B cell (primary cell): ENCODE measurements around the gene PRDM2. TPM values are rescaled to one million over a fixed set of nuclear protein-coding genes. Genes with fewer than 3 reads are reported as not detected.

Experiments
- ATAC-seq: fragments of 200-7000 bp; cut with Tn5 transposase; one replicate; pipeline ENCODE4 v1.10.0; 2021; ENCODE audit warnings: low read depth, mild to moderate bottlenecking, moderate number of reproducible peaks, moderate library complexity
- CTCF ChIA-PET: fragments of 350-600 bp; sonication (Branson Sonifier 250); formaldehyde crosslinking; loops from one replicate; lab custom pipeline; 2021; ENCODE audit warnings: antibody characterized with exemption, inconsistent platforms; lab: Charles Lee
- POLR2A ChIA-PET: fragments of 350-600 bp; sonication (Branson Sonifier 250); formaldehyde crosslinking; loops from one replicate; lab custom pipeline; 2021; ENCODE audit warnings: antibody characterized with exemption; lab: Charles Lee
- DNase-seq: peaks from one replicate; pipeline ENCODE4 v3.0.0; 2013
- H2AFZ ChIP-seq: 2 replicates; pipeline ENCODE4 v1.6.1; 2012; ENCODE audit warnings: mild to moderate bottlenecking, low read depth, low read length; ENCODE audit not compliant: insufficient read depth, poor library complexity, severe bottlenecking
- H3K27ac ChIP-seq, 2 donors: 1 replicate in 1 of 2; 2 replicates in 1 of 2; pipeline ENCODE4 v1.5.1; 2012 to 2013; ENCODE audit warnings: low read length in 2 of 2, mild to moderate bottlenecking in 2 of 2, moderate library complexity in 1 of 2
- H3K27me3 ChIP-seq, 4 experiments: fragments of 200-600 bp in 1 of 4; sonication (generic) in 1 of 4; replicated peaks in 1 of 4; 1 replicate in 2 of 4; 2 replicates in 2 of 4; pipeline versions ENCODE4 v1.6.1 to v1.7.0; 2013 to 2016; ENCODE audit warnings: low read length in 3 of 4, mild to moderate bottlenecking in 2 of 4, mixed read lengths in 1 of 4, moderate library complexity in 1 of 4; ENCODE audit not compliant: insufficient read depth in 4 of 4, control insufficient read depth in 3 of 4; ENCODE audit errors: control extremely low read depth in 1 of 4
- H3K36me3 ChIP-seq, 2 experiments: replicated peaks in 1 of 2; 1 replicate in 1 of 2; 2 replicates in 1 of 2; pipeline versions ENCODE4 v1.6.1 to v1.7.1; 2013; ENCODE audit warnings: low read length in 1 of 2; ENCODE audit not compliant: insufficient read depth in 2 of 2, control insufficient read depth in 1 of 2; ENCODE audit errors: control extremely low read depth in 1 of 2, extremely low read depth in 1 of 2
- H3K4me1 ChIP-seq, 2 donors: fragments of 200-600 bp in 1 of 2; sonication (generic) in 1 of 2; 1 replicate in 1 of 2; 2 replicates in 1 of 2; pipeline versions ENCODE4 v1.5.1 to v1.6.1; 2013 to 2017; ENCODE audit warnings: low read length in 2 of 2; ENCODE audit not compliant: control insufficient read depth in 2 of 2, insufficient read depth in 2 of 2
- H3K4me2 ChIP-seq: replicated peaks from 2 replicates; pipeline ENCODE3; 2012; ENCODE audit warnings: mild to moderate bottlenecking, low read depth, low read length; ENCODE audit not compliant: poor library complexity, severe bottlenecking
- H3K4me3 ChIP-seq, 5 experiments: fragments of 200-600 bp in 1 of 5; sonication (generic) in 1 of 5; 1 replicate in 3 of 5; 2 replicates in 2 of 5; pipeline versions ENCODE4 v1.5.1 to v1.7.0; 2011 to 2016; ENCODE audit warnings: low read length in 4 of 5, mild to moderate bottlenecking in 4 of 5, low read depth in 2 of 5, control low read depth in 1 of 5, moderate library complexity in 1 of 5; ENCODE audit not compliant: insufficient read depth in 1 of 5; ENCODE audit errors: control extremely low read depth in 1 of 5, extremely low read depth in 1 of 5
- H3K79me2 ChIP-seq: fragments of 200-600 bp; sonication (generic); one replicate; pipeline ENCODE4 v1.6.0; 2016; ENCODE audit warnings: low read length; ENCODE audit not compliant: control insufficient read depth, insufficient read depth
- H3K9ac ChIP-seq: fragments of 200-600 bp; sonication (generic); 2 replicates; pipeline ENCODE4 v1.6.1; 2017; ENCODE audit warnings: mild to moderate bottlenecking, low read length, moderate library complexity
- H3K9me3 ChIP-seq, 3 donors: one replicate each; pipeline versions ENCODE4 v1.6.1 to v1.7.1; 2013; ENCODE audit warnings: low read length in 2 of 3; ENCODE audit not compliant: control insufficient read depth in 2 of 3, insufficient read depth in 1 of 3; ENCODE audit errors: control extremely low read depth in 1 of 3
- H4K20me1 ChIP-seq: 2 replicates; pipeline ENCODE4 v1.6.0; 2012; ENCODE audit warnings: mild to moderate bottlenecking, low read length; ENCODE audit not compliant: insufficient read depth, control insufficient read depth, poor library complexity, severe bottlenecking
- H3K27ac Mint-ChIP-seq: one replicate; pipeline ENCODE4 v1.8.0; 2021; ENCODE audit warnings: mixed read lengths
- H3K27me3 Mint-ChIP-seq: one replicate; pipeline ENCODE4 v1.8.0; 2021; ENCODE audit warnings: mixed read lengths
- H3K4me1 Mint-ChIP-seq: one replicate; pipeline ENCODE4 v1.8.0; 2021; ENCODE audit warnings: mixed read lengths
- H3K4me3 Mint-ChIP-seq: one replicate; pipeline ENCODE4 v1.8.0; 2021; ENCODE audit warnings: mixed read lengths
- H3K9me3 Mint-ChIP-seq: one replicate; pipeline ENCODE4 v1.8.0; 2022; ENCODE audit warnings: mixed read lengths; ENCODE audit not compliant: insufficient read depth
- CTCF ChIP-seq: fragments of 200-600 bp; IDR thresholded peaks from one replicate; pipeline ENCODE4 v1.8.0; 2022; ENCODE audit warnings: antibody characterized with exemption, mild to moderate bottlenecking
- EZH2 ChIP-seq: IDR thresholded peaks from 2 replicates; pipeline ENCODE4 v1.6.1; 2012; ENCODE audit warnings: borderline replicate concordance, low read depth, mild to moderate bottlenecking, moderate library complexity, low read length; ENCODE audit not compliant: insufficient read depth, poor library complexity, severe bottlenecking
- WGBS: methylation state at CpG from one replicate; pipeline ENCODE4 v1.1.5; 2013; ENCODE audit warnings: missing lambda C conversion rate; ENCODE audit not compliant: insufficient coverage; 5-methylcytosine and 5-hydroxymethylcytosine counted together
- intact Hi-C: fragments of 100-400 bp; cut with micrococcal nuclease; formaldehyde crosslinking; loops from one replicate; pipeline ENCODE4 v1.10.0; 2022
- polyA plus RNA-seq: library from polyadenylated mRNA; depleted of rRNA; stranded (reverse); fragments of >200 nt; gene quantifications from 2 replicates; pipeline ENCODE4 v1.2.3, GENCODE V29; 2012
- total RNA-seq, 2 donors: library from RNA; stranded (reverse); fragments of 120-200 nt in 1 of 2; gene quantifications; 1 replicate in 1 of 2; 2 replicates in 1 of 2; pipeline versions ENCODE4 v1.2.3 to v1.2.4, GENCODE V29; 2013 to 2022

The PRDM2 gene
- total and polyA plus RNA-seq, 2 donors (not counting 1 experiment from before 2014, with no cell fraction given): 50.1 to 432 TPM

GRCh38 chr1:13762642-13763041, 62.7 kb downstream of the PRDM2 start:
- H3K9me3 ChIP-seq: no peaks in the 10 kb centered on the region
- peaks cover 50 to 68% of the 10 kb centered on the region in 2 donors for H3K4me1 ChIP-seq
- peak overlapping the region; percentile 32 to 66 for H3K27ac ChIP-seq
- H3K4me3 ChIP-seq: no peak overlapping the region
- Mint-ChIP-seq H3K4me1 (peaks cover 87% of the 10 kb centered on the region), H3K27ac (peak overlapping the region; percentile 65), H3K4me3 (peak overlapping the region; percentile 66), H3K27me3 (no peaks in the 10 kb centered on the region), H3K9me3 (no peaks in the 10 kb centered on the region)
- ChIA-PET CTCF (interaction anchor here (0.6 to 1.3 kb wide), 3 partner anchors 30 to 95 kb away, joined by 3 to 4 read pairs (median 3); no protein-coding TSS in a partner anchor), POLR2A (interaction anchor here (1.6 kb wide), 1 partner anchor 10 kb away, joined by 4 read pairs; no protein-coding TSS in a partner anchor)
- DNase-seq (no peak), ATAC-seq (no peak)
- no peak overlapping the region for H2AFZ ChIP-seq
- 74% methylated on average over 5 of the region's 8 CpGs for WGBS
- intact Hi-C loops: loop anchor here (5.0 kb wide), 1 partner anchor 35 kb away; no protein-coding TSS in a partner anchor
- peaks cover 10 to 36% of the 10 kb centered on the region in 2 experiments for H3K36me3 ChIP-seq
- H3K4me2 ChIP-seq: peak overlapping the region; percentile 12
- H3K9ac ChIP-seq: no peak overlapping the region
- TF ChIP-seq CTCF (no peak), EZH2 (no peak)
- H4K20me1 ChIP-seq: peaks cover 98% of the 10 kb centered on the region
- no peaks in the 10 kb centered on the region for H3K27me3 ChIP-seq
- H3K79me2 ChIP-seq: peaks cover 100% of the 10 kb centered on the region

DNA sequence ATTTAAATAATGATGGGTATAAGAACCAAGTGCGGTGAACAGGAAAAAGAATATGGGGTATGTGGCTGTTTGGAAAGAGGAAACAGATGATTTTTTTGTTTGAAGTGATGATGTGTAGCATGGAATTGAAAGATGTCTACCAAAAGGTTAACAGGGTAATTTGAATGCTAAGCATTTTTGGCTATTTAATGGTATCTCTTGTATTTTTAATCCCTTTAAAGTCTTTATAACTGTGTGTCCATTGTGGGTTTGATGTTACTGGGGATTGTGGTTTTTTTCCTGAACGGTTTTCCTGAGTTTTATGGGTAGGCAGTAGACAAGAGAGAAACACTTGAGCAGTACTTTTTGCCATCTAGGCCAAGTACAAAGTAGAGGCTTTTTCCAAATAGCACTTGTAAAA, 63.2 kb downstream of the PRDM2 start:
- intact Hi-C loops: loop anchor here (5.0 kb wide), 1 partner anchor 36 kb away; no protein-coding TSS in a partner anchor
- Histone ChIP-seq H3K4me3 (no peak overlapping the region), H3K9me3 (no peaks in the 10 kb centered on the region), H3K79me2 (peaks cover 100% of the 10 kb centered on the region), H4K20me1 (peaks cover 98% of the 10 kb centered on the region), H3K4me1 (peaks cover 44 to 63% of the 10 kb centered on the region in 2 donors), H3K4me2 (peak overlapping the region; percentile 12), H3K36me3 (peaks cover 10 to 35% of the 10 kb centered on the region in 2 experiments), H3K27me3 (no peaks in the 10 kb centered on the region), H2AFZ (no peak overlapping the region), H3K9ac (no peak overlapping the region), H3K27ac (peak overlapping the region; percentile 32 to 66)
- Mint-ChIP-seq H3K4me3 (peak overlapping the region; percentile 66), H3K4me1 (peaks cover 84% of the 10 kb centered on the region), H3K27me3 (no peaks in the 10 kb centered on the region), H3K27ac (no peak overlapping the region), H3K9me3 (no peaks in the 10 kb centered on the region)
- DNase-seq: no peak
- ATAC-seq: no peak
- 0% methylated on average over 1 of the region's 2 CpGs for WGBS
- TF ChIP-seq EZH2: no peak
- TF ChIP-seq CTCF: no peak
- CTCF ChIA-PET: interaction anchor here (1.3 kb wide), 2 partner anchors 31 to 37 kb away, joined by 3 to 4 read pairs; no protein-coding TSS in a partner anchor
- POLR2A ChIA-PET: interaction anchor here (1.6 kb wide), 1 partner anchor 10 kb away, joined by 4 read pairs; no protein-coding TSS in a partner anchor
